DOHH2 (cell line): ENCODE data around the gene HDAC4.

ENCODE experiments used
- H3F3A ChIP-seq: fragments of 200-600 bp; sonication (generic), shearing (Covaris generic); 2 replicates; pipeline ENCODE4 v1.6.0; 2016; ENCODE audit warnings: antibody characterized with exemption, mild to moderate bottlenecking; ENCODE audit not compliant: control insufficient read depth, insufficient read depth
- H3K27ac ChIP-seq: fragments of 200-600 bp; sonication (generic); 2 replicates; pipeline ENCODE4 v1.5.1; 2014; ENCODE audit warnings: low read depth, mild to moderate bottlenecking, low read length, moderate library complexity
- H3K27me3 ChIP-seq: fragments of 200-600 bp; sonication (generic); 2 replicates; pipeline ENCODE4 v1.6.1; 2014; ENCODE audit warnings: mild to moderate bottlenecking, low read length, mixed read lengths; ENCODE audit not compliant: control insufficient read depth
- H3K36me3 ChIP-seq: fragments of 200-600 bp; sonication (generic); 2 replicates; pipeline ENCODE4 v1.6.1; 2014; ENCODE audit warnings: mild to moderate bottlenecking, low read length, moderate library complexity, mixed read lengths; ENCODE audit not compliant: control insufficient read depth
- H3K4me1 ChIP-seq: fragments of 200-600 bp; sonication (generic); 2 replicates; pipeline ENCODE4 v1.6.1; 2014; ENCODE audit warnings: mild to moderate bottlenecking, low read length, mixed read lengths; ENCODE audit not compliant: control insufficient read depth
- H3K4me2 ChIP-seq: fragments of 200-600 bp; sonication (generic); 2 replicates; pipeline ENCODE4 v1.6.0; 2014; ENCODE audit warnings: mild to moderate bottlenecking, low read length, moderate library complexity
- H3K4me3 ChIP-seq: fragments of 200-600 bp; sonication (generic); 2 replicates; pipeline ENCODE4 v1.5.1; 2014; ENCODE audit warnings: mild to moderate bottlenecking, low read length, mixed read lengths
- H3K79me2 ChIP-seq: fragments of 200-600 bp; sonication (generic); 2 replicates; pipeline ENCODE4 v1.6.1; 2014; ENCODE audit warnings: mild to moderate bottlenecking, low read length, mixed read lengths; ENCODE audit not compliant: control insufficient read depth
- H3K9me2 ChIP-seq: fragments of 200-600 bp; sonication (generic); replicated peaks from 2 replicates; pipeline ENCODE4 v1.6.1; 2014; ENCODE audit warnings: mild to moderate bottlenecking, low read length, mixed read lengths; ENCODE audit not compliant: control insufficient read depth
- H3K9me3 ChIP-seq: fragments of 200-600 bp; sonication (generic); 2 replicates; pipeline ENCODE4 v1.6.1; 2014; ENCODE audit warnings: antibody characterized with exemption, low read length, mixed read lengths; ENCODE audit not compliant: control insufficient read depth, insufficient read depth
- H4K20me1 ChIP-seq: fragments of 200-600 bp; sonication (generic); 2 replicates; pipeline ENCODE4 v1.6.0; 2014; ENCODE audit warnings: low read depth, mild to moderate bottlenecking, antibody characterized with exemption, low read length, moderate library complexity; ENCODE audit not compliant: control insufficient read depth, insufficient read depth
- EZH2phosphoT487 ChIP-seq: fragments of 200-600 bp; sonication (generic); IDR thresholded peaks from 2 replicates; pipeline ENCODE4 v1.6.1; 2017; ENCODE audit warnings: borderline replicate concordance, mild to moderate bottlenecking, antibody characterized with exemption, low read length, moderate library complexity, mixed read lengths
- TF ChIP-seq, protein P1 (sequence below): fragments of 200-600 bp; sonication (generic); IDR thresholded peaks from one replicate; pipeline ENCODE4 v1.5.1; 2014; ENCODE audit warnings: antibody characterized with exemption, mild to moderate bottlenecking, low read depth, low read length; ENCODE audit not compliant: poor library complexity, severe bottlenecking

HDAC4 gene

DNA sequence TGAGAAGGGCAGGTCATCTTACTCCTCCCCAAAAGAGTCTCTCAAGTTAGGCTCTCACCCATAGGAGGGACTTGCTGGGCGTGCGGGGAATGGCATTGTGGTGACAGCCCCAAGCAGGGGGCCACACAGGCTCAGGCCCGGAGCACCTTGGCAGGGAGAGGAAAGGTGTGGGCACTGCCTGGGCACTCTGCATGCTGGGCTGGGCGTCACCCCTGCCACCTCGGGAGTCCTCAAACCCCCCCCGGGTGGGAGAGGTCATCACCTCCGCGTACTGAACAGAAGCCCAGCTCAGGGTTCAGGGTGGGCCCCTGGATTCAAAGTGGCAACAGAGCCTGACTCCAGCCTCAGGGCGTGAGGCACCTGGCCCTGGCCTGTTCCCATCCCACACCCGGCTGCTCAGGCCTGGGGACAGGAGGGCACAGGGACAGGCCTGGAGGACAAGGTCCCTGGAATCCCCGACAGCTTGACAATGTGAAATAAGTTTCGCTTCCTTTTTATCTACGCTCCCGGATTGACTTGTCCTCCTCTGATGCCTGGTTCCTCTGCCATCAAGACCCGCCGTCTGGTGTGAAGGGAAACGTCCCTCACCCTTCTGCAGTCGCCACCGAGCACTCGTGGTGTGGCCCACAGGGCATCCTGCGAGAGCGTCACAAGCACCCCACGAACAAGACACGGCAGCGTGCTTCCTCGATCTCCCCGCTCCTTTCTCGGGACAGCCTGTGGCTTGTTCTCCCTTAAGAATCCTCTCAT, 97.8 kb downstream of the HDAC4 start:
- no peaks in the 10 kb centered on the region for H3F3A ChIP-seq
- H4K20me1 ChIP-seq, result peaks cover 23% of the 10 kb centered on the region; the same call in 1 of the 2 replicates
- 0 out of 2 replicates have a peak, but pooled peaks cover 2% of the 10 kb centered on the region for H3K27me3 ChIP-seq
- H3K4me1 ChIP-seq, result peaks cover 7% of the 10 kb centered on the region
- TF ChIP-seq, protein P1, sequence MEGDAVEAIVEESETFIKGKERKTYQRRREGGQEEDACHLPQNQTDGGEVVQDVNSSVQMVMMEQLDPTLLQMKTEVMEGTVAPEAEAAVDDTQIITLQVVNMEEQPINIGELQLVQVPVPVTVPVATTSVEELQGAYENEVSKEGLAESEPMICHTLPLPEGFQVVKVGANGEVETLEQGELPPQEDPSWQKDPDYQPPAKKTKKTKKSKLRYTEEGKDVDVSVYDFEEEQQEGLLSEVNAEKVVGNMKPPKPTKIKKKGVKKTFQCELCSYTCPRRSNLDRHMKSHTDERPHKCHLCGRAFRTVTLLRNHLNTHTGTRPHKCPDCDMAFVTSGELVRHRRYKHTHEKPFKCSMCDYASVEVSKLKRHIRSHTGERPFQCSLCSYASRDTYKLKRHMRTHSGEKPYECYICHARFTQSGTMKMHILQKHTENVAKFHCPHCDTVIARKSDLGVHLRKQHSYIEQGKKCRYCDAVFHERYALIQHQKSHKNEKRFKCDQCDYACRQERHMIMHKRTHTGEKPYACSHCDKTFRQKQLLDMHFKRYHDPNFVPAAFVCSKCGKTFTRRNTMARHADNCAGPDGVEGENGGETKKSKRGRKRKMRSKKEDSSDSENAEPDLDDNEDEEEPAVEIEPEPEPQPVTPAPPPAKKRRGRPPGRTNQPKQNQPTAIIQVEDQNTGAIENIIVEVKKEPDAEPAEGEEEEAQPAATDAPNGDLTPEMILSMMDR, result no peak
- TF ChIP-seq EZH2phosphoT487, result no peak
- H3K79me2 ChIP-seq, result no peaks in the 10 kb centered on the region
- no peaks in the 10 kb centered on the region for H3K36me3 ChIP-seq
- H3K4me3 ChIP-seq, result no peak overlapping the region
- no peaks in the 10 kb centered on the region for H3K9me3 ChIP-seq
- no peaks in the 10 kb centered on the region for H3K9me2 ChIP-seq
- no peak overlapping the region for H3K27ac ChIP-seq
- H3K4me2 ChIP-seq, result no peak overlapping the region

DNA sequence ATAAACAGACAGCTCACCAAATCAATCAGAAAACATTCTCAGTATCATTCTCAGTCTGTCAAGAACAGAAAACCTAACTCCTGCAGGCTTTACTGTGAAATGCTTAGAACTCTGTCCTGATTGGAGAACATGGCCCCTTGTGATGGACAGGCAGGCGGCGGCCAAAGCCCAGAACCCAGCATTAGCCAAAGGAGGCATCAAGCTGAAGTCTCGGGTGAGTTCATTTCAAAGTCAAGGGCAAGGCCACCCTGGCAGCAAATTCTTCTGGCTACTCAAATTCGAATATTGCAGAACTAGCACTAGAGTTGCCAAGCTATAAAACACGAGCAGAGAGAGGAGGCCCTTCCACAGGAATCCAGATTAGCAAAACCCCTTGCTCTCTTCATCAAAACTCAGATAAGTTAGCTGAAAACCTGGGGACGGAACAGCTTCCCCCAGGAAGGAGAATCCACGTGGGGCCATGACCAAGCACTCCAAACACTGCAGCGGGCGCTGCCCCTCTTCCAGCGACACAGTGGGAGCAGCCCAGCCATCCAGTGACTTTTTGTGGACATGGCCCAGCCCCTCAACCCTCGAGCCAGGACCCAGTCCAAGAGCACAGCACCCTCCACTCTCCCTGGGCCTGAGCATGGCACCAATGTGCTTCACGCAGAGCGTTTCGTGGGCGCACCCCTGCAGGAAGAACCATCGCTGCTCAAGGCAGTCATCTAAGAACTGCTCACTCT, 98.6 kb downstream of the HDAC4 start:
- TF ChIP-seq, protein P1, result no peak
- no peak for TF ChIP-seq EZH2phosphoT487
- 0 out of 2 replicates have a peak, but pooled peaks cover 2% of the 10 kb centered on the region for H3K27me3 ChIP-seq
- H3K9me2 ChIP-seq, result no peaks in the 10 kb centered on the region
- H4K20me1 ChIP-seq, result peaks cover 30% of the 10 kb centered on the region
- no peaks in the 10 kb centered on the region for H3F3A ChIP-seq
- peaks cover 11% of the 10 kb centered on the region for H3K4me1 ChIP-seq
- no peak overlapping the region for H3K4me3 ChIP-seq
- no peaks in the 10 kb centered on the region for H3K9me3 ChIP-seq
- no peaks in the 10 kb centered on the region for H3K79me2 ChIP-seq
- no peak overlapping the region for H3K4me2 ChIP-seq
- H3K27ac ChIP-seq, result no peak overlapping the region
- H3K36me3 ChIP-seq, result no peaks in the 10 kb centered on the region

DNA sequence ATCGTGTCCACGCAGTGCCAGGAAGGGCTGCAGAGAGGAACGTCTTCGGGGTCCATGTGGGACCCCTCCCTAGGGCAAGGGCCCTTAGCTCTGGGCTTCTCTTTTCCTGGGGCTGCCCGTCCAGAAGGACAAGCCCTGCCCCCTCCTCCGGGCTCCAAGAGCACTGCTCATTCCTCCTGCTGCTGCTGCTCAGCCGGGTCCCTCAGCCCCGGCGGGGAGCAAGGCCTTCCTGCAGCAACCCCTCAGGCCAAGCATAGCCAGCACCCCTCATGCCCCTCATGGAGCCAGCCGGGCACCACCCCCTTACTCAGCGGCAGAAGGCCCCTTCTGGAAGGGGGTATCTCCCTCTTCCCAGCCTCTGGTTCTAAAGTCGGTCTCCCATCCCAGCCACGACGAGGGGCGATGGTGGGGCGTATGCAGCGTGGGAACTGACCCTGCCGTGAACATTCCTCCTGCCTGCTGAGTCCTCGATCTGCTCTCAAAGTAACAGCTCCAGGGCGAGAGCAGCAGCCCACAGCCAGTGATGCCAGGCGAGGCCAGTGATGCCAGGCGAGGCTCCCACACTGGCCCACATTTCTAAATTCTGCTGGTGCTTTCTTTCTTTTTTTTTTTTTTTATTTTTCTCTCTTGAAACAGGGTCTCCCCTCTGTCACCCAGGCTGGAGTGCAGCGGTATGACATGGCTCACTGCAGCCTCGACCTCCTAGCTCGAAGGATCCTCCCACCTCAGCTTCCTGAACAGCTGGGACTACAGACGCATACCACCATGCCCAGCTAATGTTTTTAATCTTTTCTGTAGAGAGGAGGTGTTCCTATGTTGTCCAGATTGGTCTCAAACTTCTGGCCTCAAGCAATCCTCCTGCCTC, 99.7 kb downstream of the HDAC4 start:
- Histone ChIP-seq H3K9me3 (no peaks in the 10 kb centered on the region), H3K27me3 (0 out of 2 replicates have a peak, but pooled peaks cover 2% of the 10 kb centered on the region), H3K27ac (no peak overlapping the region), H3K9me2 (no peaks in the 10 kb centered on the region), H3K4me2 (no peak overlapping the region), H3K36me3 (no peaks in the 10 kb centered on the region), H3F3A (no peaks in the 10 kb centered on the region), H3K4me1 (peaks cover 11% of the 10 kb centered on the region), H4K20me1 (peaks cover 31% of the 10 kb centered on the region), H3K79me2 (no peaks in the 10 kb centered on the region), H3K4me3 (no peak overlapping the region)
- no peak for TF ChIP-seq EZH2phosphoT487
- TF ChIP-seq, protein P1, result no peak
